ENCODE results near the gene MARCHF4. TPM values are rescaled to one million over a fixed set of nuclear protein-coding genes. Genes with fewer than 3 reads are reported as not detected.
"Not testable (repeated sequence)": the region's sequence is repeated elsewhere in the genome, so short reads cannot be mapped to it uniquely, and the experiment has no call there.

The MARCHF4 gene
- total RNA-seq, 1 donor from 2014 or later = not detected

- H3K36me3 ChIP-seq (ENCODE audit: control insufficient read depth, insufficient read depth, low read length) = no peaks in the 10 kb centered on the region
- no peak for FAIRE-seq
- no peak for TF ChIP-seq CTCF (IDR thresholded peaks at IDR 0.05; ENCODE audit: insufficient read depth, low read length, severe bottlenecking)
- DNase-seq (ENCODE audit: low read depth) = no peak
- no peaks in the 10 kb centered on the region for H3K27me3 ChIP-seq (ENCODE audit: control insufficient read depth, insufficient read depth, low read length)
- H3K4me3 ChIP-seq (ENCODE audit: low read depth, low read length) = no peak overlapping the region
Observed at GRCh38 chr2:216387262-216387661, 15.0 kb upstream of the MARCHF4 start.

- no peak overlapping the region for H3K4me3 ChIP-seq (ENCODE audit: low read depth, low read length)
- TF ChIP-seq CTCF (IDR thresholded peaks at IDR 0.05; ENCODE audit: insufficient read depth, low read length, severe bottlenecking) = no peak
- peak; percentile 18 for FAIRE-seq
Observed at GRCh38 chr2:216385478-216385877, 13.2 kb upstream of the MARCHF4 start.

DNA sequence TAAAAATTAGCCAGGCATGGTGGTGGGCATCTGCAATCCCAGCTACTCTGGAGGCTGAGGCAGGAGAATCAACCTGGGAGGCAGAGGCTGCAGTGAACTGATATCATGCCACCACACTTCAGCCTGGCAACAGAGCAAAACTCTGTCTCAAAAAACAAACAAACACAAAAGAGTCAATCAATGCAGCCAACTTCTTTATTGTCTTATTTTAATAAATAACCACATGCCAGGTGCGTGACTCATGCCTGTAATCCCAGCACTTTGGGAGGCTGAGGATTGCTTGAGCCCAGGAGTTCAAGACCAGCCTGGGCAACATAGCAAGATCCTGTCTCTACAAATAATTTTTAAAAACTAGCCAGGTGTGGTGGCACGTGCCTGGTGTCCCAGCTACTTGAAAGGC lies 12.1 kb upstream of the MARCHF4 start:
- not testable (repeated sequence) for H3K4me3 ChIP-seq (ENCODE audit: low read depth, low read length); H3K27me3 ChIP-seq (ENCODE audit: control insufficient read depth, insufficient read depth, low read length); FAIRE-seq; DNase-seq (ENCODE audit: low read depth); H3K36me3 ChIP-seq (ENCODE audit: control insufficient read depth, insufficient read depth, low read length)

More at GRCh38 chr2:216385478-216385877, 13.2 kb upstream of the MARCHF4 start:
- Histone ChIP-seq H3K27me3 (ENCODE audit: control insufficient read depth, insufficient read depth, low read length) (no peaks in the 10 kb centered on the region), H3K36me3 (ENCODE audit: control insufficient read depth, insufficient read depth, low read length) (no peaks in the 10 kb centered on the region)
- DNase-seq (ENCODE audit: low read depth) = peak; percentile 23

DNA sequence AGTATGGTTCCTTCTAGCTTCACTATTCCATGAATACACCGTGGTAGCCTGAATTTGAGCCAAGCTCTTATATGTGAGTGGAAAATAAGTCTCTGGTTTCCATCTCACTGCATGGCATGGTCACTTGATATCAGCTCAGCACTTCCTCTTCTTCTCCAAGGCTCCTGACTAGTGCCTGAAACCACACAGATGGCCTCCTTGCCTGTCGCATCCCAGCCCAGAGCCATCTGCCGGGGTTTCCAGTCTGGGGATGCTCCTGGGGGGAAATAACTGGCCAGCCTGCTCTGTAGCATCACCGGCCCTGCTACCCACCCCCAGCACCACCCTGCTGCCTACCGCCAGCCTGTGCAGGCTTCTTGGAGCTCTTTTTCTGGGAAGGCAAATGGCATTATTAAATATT lies 7.7 kb upstream of the MARCHF4 start:
- DNase-seq (ENCODE audit: low read depth) (no peak), FAIRE-seq (no peak)
- Histone ChIP-seq H3K4me3 (ENCODE audit: low read depth, low read length) (no peak overlapping the region), H3K27me3 (ENCODE audit: control insufficient read depth, insufficient read depth, low read length) (no peaks in the 10 kb centered on the region), H3K36me3 (ENCODE audit: control insufficient read depth, insufficient read depth, low read length) (no peaks in the 10 kb centered on the region)
- TF ChIP-seq CTCF (IDR thresholded peaks at IDR 0.05; ENCODE audit: insufficient read depth, low read length, severe bottlenecking) = no peak

DNA sequence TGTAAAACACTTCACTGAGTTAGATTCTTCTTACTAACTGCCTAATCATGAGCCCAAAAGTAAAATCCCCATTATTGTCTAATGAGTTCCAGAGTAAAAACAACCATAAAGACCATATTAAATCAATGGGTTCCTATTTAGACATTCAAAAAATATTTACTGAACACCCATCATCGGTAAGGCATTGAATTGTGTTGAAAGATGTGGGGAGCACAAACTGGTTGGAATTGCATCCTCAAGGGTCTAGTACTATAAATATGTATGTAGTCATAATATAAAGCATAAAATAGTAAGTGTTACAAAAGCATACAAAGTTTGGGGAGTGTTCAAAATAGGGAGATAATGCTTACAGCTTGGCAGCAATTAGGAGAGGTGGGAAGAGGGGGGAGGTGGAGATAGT lies 3.0 kb upstream of the MARCHF4 start:
- DNase-seq (ENCODE audit: low read depth) (no peak), FAIRE-seq (no peak)
- no peak for TF ChIP-seq CTCF (IDR thresholded peaks at IDR 0.05; ENCODE audit: insufficient read depth, low read length, severe bottlenecking)
- no peaks in the 10 kb centered on the region for H3K27me3 ChIP-seq (ENCODE audit: control insufficient read depth, insufficient read depth, low read length)
- H3K4me3 ChIP-seq (ENCODE audit: low read depth, low read length) = no peak overlapping the region
- no peaks in the 10 kb centered on the region for H3K36me3 ChIP-seq (ENCODE audit: control insufficient read depth, insufficient read depth, low read length)

GRCh38 chr2:216373896-216374295 lies 1.6 kb upstream of the MARCHF4 start:
- Histone ChIP-seq H3K36me3 (ENCODE audit: control insufficient read depth, insufficient read depth, low read length) (no peaks in the 10 kb centered on the region), H3K27me3 (ENCODE audit: control insufficient read depth, insufficient read depth, low read length) (no peaks in the 10 kb centered on the region), H3K4me3 (ENCODE audit: low read depth, low read length) (no peak overlapping the region)
- no peak for TF ChIP-seq CTCF (IDR thresholded peaks at IDR 0.05; ENCODE audit: insufficient read depth, low read length, severe bottlenecking)
- FAIRE-seq (no peak), DNase-seq (ENCODE audit: low read depth) (no peak)

Measured in bronchial epithelial cell (primary cell).